Dendritic cell treated with granulocyte-macrophage colony-stimulating factor and Interleukin-4, amounts not matched to agents 40 ng/mL and 50 ng/mL, for 4 days (primary cell): ENCODE measurements around the gene CEP72.
"Not testable (repeated sequence)": the region's sequence is repeated elsewhere in the genome, so short reads cannot be mapped to it uniquely, and the experiment has no call there.

Experiments
- H3K27ac Mint-ChIP-seq: one replicate; pipeline ENCODE4 v1.8.0; 2022; ENCODE audit warnings: mild to moderate bottlenecking, mixed read lengths
- H3K27me3 Mint-ChIP-seq: one replicate; pipeline ENCODE4 v1.8.0; 2022; ENCODE audit warnings: mild to moderate bottlenecking, mixed read lengths
- H3K36me3 Mint-ChIP-seq: one replicate; pipeline ENCODE4 v1.8.0; 2022; ENCODE audit warnings: low read depth, mixed read lengths
- H3K4me1 Mint-ChIP-seq: one replicate; pipeline ENCODE4 v1.8.0; 2022; ENCODE audit warnings: low read depth, mixed read lengths
- H3K4me3 Mint-ChIP-seq: one replicate; pipeline ENCODE4 v1.8.0; 2022; ENCODE audit warnings: mild to moderate bottlenecking, moderate library complexity, mixed read lengths
- H3K9me3 Mint-ChIP-seq: one replicate; pipeline ENCODE4 v1.8.0; 2022; ENCODE audit warnings: mixed read lengths
- intact Hi-C: fragments of 100-400 bp; cut with micrococcal nuclease; formaldehyde crosslinking; loops from one replicate; pipeline ENCODE4 v1.15.0; 2022

Gene CEP72

GRCh38 chr5:598564-598890 is 13.6 kb upstream of the CEP72 start:
- Mint-ChIP-seq H3K36me3 (no peaks in the 10 kb centered on the region), H3K27ac (no peak overlapping the region), H3K4me3 (no peak overlapping the region), H3K9me3 (no peaks in the 10 kb centered on the region), H3K4me1 (peaks cover 8% of the 10 kb centered on the region), H3K27me3 (peaks cover 100% of the 10 kb centered on the region)
- intact Hi-C loops: no loop called here

- no peak overlapping the region for H3K4me3 Mint-ChIP-seq
- H3K27ac Mint-ChIP-seq: no peak overlapping the region
- no peaks in the 10 kb centered on the region for H3K4me1 Mint-ChIP-seq
- intact Hi-C loops: loop anchor here (10.0 kb wide), 1 partner anchor 116 kb away; no protein-coding TSS in a partner anchor
- H3K27me3 Mint-ChIP-seq: peaks cover 100% of the 10 kb centered on the region
- no peaks in the 10 kb centered on the region for H3K9me3 Mint-ChIP-seq
- no peaks in the 10 kb centered on the region for H3K36me3 Mint-ChIP-seq
Measured at GRCh38 chr5:600886-601541, 11.1 kb upstream of the CEP72 start.

- intact Hi-C loops: loop anchor here (10.0 kb wide), 1 partner anchor 117 kb away; no protein-coding TSS in a partner anchor
- H3K9me3 Mint-ChIP-seq: no peaks in the 10 kb centered on the region
- H3K36me3 Mint-ChIP-seq: no peaks in the 10 kb centered on the region
- peaks cover under 1% of the 10 kb centered on the region for H3K4me1 Mint-ChIP-seq
- H3K27me3 Mint-ChIP-seq: peaks cover 97% of the 10 kb centered on the region
- H3K4me3 Mint-ChIP-seq: no peak overlapping the region
- H3K27ac Mint-ChIP-seq: no peak overlapping the region
Measured at GRCh38 chr5:601771-602465, 10.2 kb upstream of the CEP72 start.

- no peak overlapping the region for H3K27ac Mint-ChIP-seq
- peaks cover 97% of the 10 kb centered on the region for H3K27me3 Mint-ChIP-seq
- no peaks in the 10 kb centered on the region for H3K36me3 Mint-ChIP-seq
- intact Hi-C loops: loop anchor here (10.0 kb wide), 1 partner anchor 118 kb away; no protein-coding TSS in a partner anchor
- H3K9me3 Mint-ChIP-seq: no peaks in the 10 kb centered on the region
- H3K4me3 Mint-ChIP-seq: no peak overlapping the region
- H3K4me1 Mint-ChIP-seq: peaks cover 7% of the 10 kb centered on the region
Measured at GRCh38 chr5:602466-603035, 9.6 kb upstream of the CEP72 start.

- H3K27ac Mint-ChIP-seq: no peak overlapping the region
- no peaks in the 10 kb centered on the region for H3K9me3 Mint-ChIP-seq
- no peak overlapping the region for H3K4me3 Mint-ChIP-seq
- intact Hi-C loops: loop anchor here (10.0 kb wide), 1 partner anchor 119 kb away; no protein-coding TSS in a partner anchor
- peaks cover 11% of the 10 kb centered on the region for H3K4me1 Mint-ChIP-seq
- H3K36me3 Mint-ChIP-seq: no peaks in the 10 kb centered on the region
- H3K27me3 Mint-ChIP-seq: peaks cover 97% of the 10 kb centered on the region
Measured at GRCh38 chr5:603081-603998, 8.8 kb upstream of the CEP72 start.

- Mint-ChIP-seq H3K27ac (no peak overlapping the region), H3K27me3 (peaks cover 94% of the 10 kb centered on the region), H3K4me1 (peaks cover 11% of the 10 kb centered on the region), H3K36me3 (no peaks in the 10 kb centered on the region), H3K9me3 (no peaks in the 10 kb centered on the region), H3K4me3 (no peak overlapping the region)
- intact Hi-C loops: loop anchor here (10.0 kb wide), 1 partner anchor 120 kb away; no protein-coding TSS in a partner anchor
Measured at GRCh38 chr5:604391-604831, 7.7 kb upstream of the CEP72 start.

- intact Hi-C loops: loop anchor here (5.0 to 10.0 kb wide), 2 partner anchors 78 to 120 kb away; no protein-coding TSS in a partner anchor
- peaks cover 11% of the 10 kb centered on the region for H3K4me1 Mint-ChIP-seq
- not testable (repeated sequence) for H3K36me3 Mint-ChIP-seq, H3K27ac Mint-ChIP-seq, H3K4me3 Mint-ChIP-seq, H3K9me3 Mint-ChIP-seq
- H3K27me3 Mint-ChIP-seq: peaks cover 94% of the 10 kb centered on the region
Measured at GRCh38 chr5:605090-605489, 7.0 kb upstream of the CEP72 start.

- Mint-ChIP-seq H3K4me3 (no peak overlapping the region), H3K36me3 (no peaks in the 10 kb centered on the region), H3K9me3 (no peaks in the 10 kb centered on the region), H3K27me3 (peaks cover 94% of the 10 kb centered on the region), H3K27ac (no peak overlapping the region), H3K4me1 (peaks cover 19% of the 10 kb centered on the region)
- intact Hi-C loops: loop anchor here (5.0 to 10.0 kb wide), 2 partner anchors 79 to 121 kb away; no protein-coding TSS in a partner anchor
Measured at GRCh38 chr5:606061-606460, 6.1 kb upstream of the CEP72 start.

GRCh38 chr5:606526-607399 is 5.4 kb upstream of the CEP72 start:
- Mint-ChIP-seq H3K27ac (no peak overlapping the region), H3K27me3 (peaks cover 93% of the 10 kb centered on the region), H3K4me3 (no peak overlapping the region), H3K9me3 (no peaks in the 10 kb centered on the region), H3K36me3 (no peaks in the 10 kb centered on the region), H3K4me1 (peaks cover 26% of the 10 kb centered on the region)
- intact Hi-C loops: loop anchor here (5.0 to 10.0 kb wide), 2 partner anchors 79 to 122 kb away; no protein-coding TSS in a partner anchor

GRCh38 chr5:607541-608428 is 4.4 kb upstream of the CEP72 start:
- Mint-ChIP-seq H3K27me3 (peaks cover 85% of the 10 kb centered on the region), H3K27ac (no peak overlapping the region), H3K9me3 (no peaks in the 10 kb centered on the region), H3K4me1 (peaks cover 31% of the 10 kb centered on the region), H3K4me3 (no peak overlapping the region), H3K36me3 (no peaks in the 10 kb centered on the region)
- intact Hi-C loops: loop anchor here (5.0 to 10.0 kb wide), 2 partner anchors 80 to 123 kb away; no protein-coding TSS in a partner anchor

GRCh38 chr5:608429-609370 is 3.4 kb upstream of the CEP72 start:
- Mint-ChIP-seq H3K27ac (no peak overlapping the region), H3K4me3 (no peak overlapping the region), H3K4me1 (peaks cover 36% of the 10 kb centered on the region), H3K27me3 (peaks cover 80% of the 10 kb centered on the region), H3K9me3 (no peaks in the 10 kb centered on the region), H3K36me3 (no peaks in the 10 kb centered on the region)
- intact Hi-C loops: loop anchor here (5.0 to 10.0 kb wide), 2 partner anchors 81 to 124 kb away; no protein-coding TSS in a partner anchor
